NCI-H82 treated with DMSO at 0.1 percent for 48 hours (cell line): ENCODE measurements around the gene ADM5.

Experiments used
- DNase-seq: peaks from one replicate; lab custom pipeline; 2025; ENCODE audit not compliant: unreplicated experiment; lab: John Stamatoyannopoulos, UW

The ADM5 gene

GRCh38 chr19:49658139-49658517 is 31.3 kb upstream of the ADM5 start:
- DNase-seq: no peak

- no peak for DNase-seq
Measured at GRCh38 chr19:49658566-49659442, 30.6 kb upstream of the ADM5 start.

- DNase-seq: no peak
Measured at GRCh38 chr19:49660338-49660961, 28.9 kb upstream of the ADM5 start.

- DNase-seq: no peak
Measured at GRCh38 chr19:49662011-49662410, 27.4 kb upstream of the ADM5 start.

GRCh38 chr19:49663224-49663623 is 26.2 kb upstream of the ADM5 start:
- no peak for DNase-seq

GRCh38 chr19:49664171-49665035 is 25.0 kb upstream of the ADM5 start:
- DNase-seq: peak; percentile 73

- DNase-seq: no peak
Measured at GRCh38 chr19:49665036-49665350, 24.4 kb upstream of the ADM5 start.

GRCh38 chr19:49665351-49666119 is 23.9 kb upstream of the ADM5 start, which contains the start of the genes BCL2L12 and IRF3:
BCL2L12 (plus strand) TSS chr19:49665933; CDS start chr19:49666693, 760 bp downstream.
IRF3 (minus strand) TSS chr19:49665857; CDS start chr19:49664838, 1,019 bp downstream.
- DNase-seq: peak; percentile 85

- DNase-seq: no peak
Measured at GRCh38 chr19:49666120-49666444, 23.3 kb upstream of the ADM5 start.

GRCh38 chr19:49667473-49667872 is 21.9 kb upstream of the ADM5 start:
- no peak for DNase-seq

GRCh38 chr19:49669516-49669915 is 19.9 kb upstream of the ADM5 start:
- DNase-seq: no peak

- DNase-seq: peak; percentile 92
Measured at GRCh38 chr19:49672131-49672919, 17.1 kb upstream of the ADM5 start.

GRCh38 chr19:49676136-49676783 is 13.1 kb upstream of the ADM5 start:
- DNase-seq: peak; percentile 89

- peak; percentile 100 for DNase-seq
Measured at GRCh38 chr19:49676784-49677230, 12.6 kb upstream of the ADM5 start.

- no peak for DNase-seq
Measured at GRCh38 chr19:49677231-49677900, 12.0 kb upstream of the ADM5 start, which contains the start of gene PRMT1. PRMT1 (plus strand) TSS chr19:49677271; CDS start chr19:49677281, 10 bp downstream.

- peak; percentile 61 for DNase-seq
Measured at GRCh38 chr19:49677901-49678674, 11.3 kb upstream of the ADM5 start.

GRCh38 chr19:49678985-49679770 is 10.2 kb upstream of the ADM5 start:
- peak; percentile 81 for DNase-seq
